Retinal pigment epithelial cell (primary cell): Measurements from ENCODE around the gene PPP4R4.

ENCODE experiments used
- DNase-seq: peaks from one replicate; pipeline ENCODE4 v3.0.0-alpha.2; 2010; ENCODE audit warnings: low read depth
- H3K4me3 ChIP-seq: 2 replicates; pipeline ENCODE4 v1.5.1; 2011; ENCODE audit warnings: mild to moderate bottlenecking, low read length, control low read depth, moderate library complexity
- CTCF ChIP-seq: conservative IDR thresholded peaks from 2 replicates; pipeline ENCODE4 v1.5.1; 2011; ENCODE audit warnings: low read depth, low read length, control low read depth, inconsistent platforms

Gene PPP4R4

DNA sequence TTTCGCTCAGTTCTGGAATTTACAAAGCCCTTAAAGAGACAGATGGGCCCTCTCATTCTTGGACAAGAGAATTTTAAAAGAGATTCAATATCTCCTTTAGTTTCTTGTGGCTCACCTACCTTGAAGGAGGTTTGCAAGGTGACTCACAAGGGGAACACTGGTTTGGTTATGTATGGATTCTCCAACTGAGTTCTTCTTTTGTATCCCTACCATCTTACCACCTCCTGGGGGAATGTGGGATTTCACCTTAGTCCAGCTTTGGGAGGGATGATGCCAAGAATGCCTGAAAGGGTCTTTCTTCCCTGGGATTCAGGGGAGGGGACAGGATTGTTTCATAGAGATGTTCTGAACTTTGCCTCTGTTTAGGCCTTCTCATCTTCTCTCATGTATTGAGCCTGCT lies 3.7 kb downstream of the PPP4R4 start:
- TF ChIP-seq CTCF, result no peak
- no peak for DNase-seq
- H3K4me3 ChIP-seq, result no peak overlapping the region

DNA sequence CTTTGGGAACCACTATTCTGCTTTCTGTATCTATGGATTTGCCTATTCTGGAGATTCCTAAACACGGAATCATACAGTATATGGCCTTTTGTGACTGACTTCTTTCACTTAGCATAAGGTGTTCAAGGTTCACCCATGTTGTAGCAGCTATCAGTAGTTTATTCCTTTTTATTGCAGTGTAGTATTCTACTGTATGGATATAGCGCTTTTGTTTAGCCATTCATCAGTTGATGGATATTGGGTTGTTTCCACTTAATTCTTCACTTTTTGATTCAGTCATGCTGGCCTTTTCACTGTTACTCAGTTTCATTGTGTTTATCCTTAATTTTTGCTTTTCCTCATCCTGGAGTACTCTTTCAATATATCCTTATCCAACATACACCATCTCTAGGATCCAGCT lies 5.1 kb downstream of the PPP4R4 start:
- no peak overlapping the region for H3K4me3 ChIP-seq
- no peak for DNase-seq
- TF ChIP-seq CTCF, result no peak

- peak; percentile 61 for TF ChIP-seq CTCF
- no peak for DNase-seq
- no peak overlapping the region for H3K4me3 ChIP-seq
Measured at GRCh38 chr14:94180655-94181271, 6.6 kb downstream of the PPP4R4 start.

DNA sequence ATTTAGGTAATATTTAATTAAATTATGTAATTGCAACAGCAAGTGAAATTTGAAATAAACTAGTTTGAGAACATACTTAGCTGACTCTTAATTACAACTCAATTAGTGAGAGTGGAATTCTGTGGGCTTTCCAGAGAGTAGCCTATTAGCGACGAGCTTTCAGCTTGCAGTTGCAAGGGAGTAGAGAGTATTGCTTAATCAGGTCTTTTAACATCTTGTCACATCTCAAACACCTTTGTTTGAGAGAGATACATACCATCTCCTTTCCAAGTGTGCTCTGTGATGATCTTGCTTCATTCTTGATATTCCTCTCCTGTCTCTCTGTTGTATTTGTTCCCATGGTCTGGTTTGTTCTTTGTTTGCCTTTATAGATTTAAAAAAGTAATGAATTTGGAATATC lies 7.7 kb downstream of the PPP4R4 start:
- DNase-seq, result no peak
- no peak overlapping the region for H3K4me3 ChIP-seq
- TF ChIP-seq CTCF, result no peak

GRCh38 chr14:94192536-94192935 lies 18.4 kb downstream of the PPP4R4 start:
- H3K4me3 ChIP-seq, result no peak overlapping the region
- no peak for TF ChIP-seq CTCF
- no peak for DNase-seq

DNA sequence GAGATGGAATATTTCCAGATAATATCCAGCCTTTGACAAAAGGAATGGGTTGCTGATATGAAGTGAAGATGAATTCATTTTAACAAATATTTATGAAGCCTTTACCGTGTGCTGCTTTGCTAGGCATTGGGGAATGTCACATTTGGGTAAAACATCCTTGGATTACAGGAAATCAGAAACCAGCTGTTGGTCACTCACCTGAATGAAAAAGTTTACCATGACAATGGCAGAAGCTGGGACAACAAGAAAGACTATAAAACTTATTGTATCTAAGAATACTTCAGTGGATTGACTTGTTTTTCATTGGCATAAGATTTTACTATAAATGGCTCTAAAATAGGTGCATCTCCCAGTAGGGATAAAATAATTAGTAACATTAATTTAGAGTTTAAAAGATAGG lies 19.7 kb downstream of the PPP4R4 start:
- no peak for TF ChIP-seq CTCF
- DNase-seq, result no peak

DNA sequence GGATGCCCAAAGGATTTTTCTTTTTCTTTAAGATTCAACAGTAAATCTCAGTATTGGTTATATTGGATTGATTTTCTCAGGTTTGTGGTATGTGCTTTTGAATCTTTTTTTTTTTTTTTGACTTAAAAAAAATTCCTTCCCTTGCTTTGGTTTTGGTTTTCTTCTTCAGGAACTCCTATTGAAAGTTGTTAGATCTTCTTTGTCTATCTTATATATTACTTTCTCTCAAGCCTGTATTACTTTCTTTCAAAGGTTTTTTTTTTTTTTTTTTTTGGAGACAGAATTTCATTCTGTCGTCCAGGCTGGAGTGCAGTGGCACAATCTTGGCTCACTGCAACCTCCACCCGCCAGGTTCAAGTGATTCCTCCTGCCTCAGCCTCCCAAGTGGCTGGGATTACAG lies 21.9 kb downstream of the PPP4R4 start:
- no peak for TF ChIP-seq CTCF
- no peak overlapping the region for H3K4me3 ChIP-seq
- DNase-seq, result no peak

More for the DNA sequence above, 19.7 kb downstream of the PPP4R4 start:
- H3K4me3 ChIP-seq, result no peak overlapping the region
